ENCODE results near the gene TACC2.

Gene TACC2

DNA sequence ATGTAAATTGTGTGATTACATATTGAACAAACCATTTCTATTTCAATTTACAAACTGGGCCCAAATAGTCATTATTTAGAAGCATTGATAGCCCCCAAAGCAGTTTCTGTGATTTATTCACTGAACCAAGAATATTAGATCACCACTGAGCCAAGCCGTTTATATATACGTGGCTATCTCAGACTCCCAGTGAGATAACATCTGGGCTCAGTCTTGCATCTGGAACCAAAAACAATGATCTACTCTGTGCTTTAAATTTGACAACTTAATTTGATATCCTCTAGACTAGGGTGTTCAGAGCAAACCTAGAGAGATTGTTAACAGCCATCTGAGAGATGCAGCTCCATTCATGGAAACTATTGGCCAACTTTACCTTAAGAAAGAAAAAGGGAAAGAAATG lies 240.7 kb downstream of the TACC2 start:
- DNase-seq (ENCODE audit: low read depth), result no peak

DNA sequence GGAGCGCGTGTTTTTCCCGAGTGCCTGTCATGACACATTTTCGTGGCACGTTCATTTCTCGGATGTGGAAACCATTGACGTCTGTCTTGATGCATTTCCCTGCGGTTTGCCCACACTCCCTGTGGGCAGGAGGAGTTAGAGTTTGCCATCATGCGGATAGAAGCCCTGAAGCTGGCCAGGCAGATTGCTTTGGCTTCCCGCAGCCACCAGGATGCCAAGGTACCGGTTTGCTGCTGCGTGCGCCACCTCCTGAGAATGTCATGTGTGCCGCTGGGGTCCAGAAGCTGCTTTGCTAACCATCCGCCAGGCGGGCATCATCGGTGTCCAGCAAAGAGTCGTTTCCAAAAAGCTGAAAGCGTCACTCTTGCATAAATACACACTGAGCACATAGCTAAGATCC lies 241.3 kb downstream of the TACC2 start:
- DNase-seq (ENCODE audit: low read depth), result no peak

DNA sequence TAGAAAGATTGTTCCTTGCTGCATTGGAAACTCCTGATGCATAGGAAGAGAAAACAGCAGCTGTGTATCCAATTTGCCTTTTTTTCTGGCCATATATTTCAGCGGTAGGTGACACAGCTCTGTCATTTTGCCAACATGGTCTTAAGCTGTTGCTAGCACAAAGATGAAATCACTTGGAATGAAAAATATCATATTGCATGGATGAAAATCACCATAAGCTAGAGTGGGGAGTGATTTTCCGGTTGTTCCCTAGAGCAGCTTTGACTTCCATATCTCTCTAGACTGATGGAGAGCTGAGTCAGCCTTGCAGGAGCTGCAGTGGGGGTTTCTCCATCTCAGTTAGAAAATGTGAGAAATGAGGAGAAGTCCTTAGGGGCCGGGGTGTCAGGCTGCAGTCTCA lies 243.8 kb downstream of the TACC2 start:
- peak; percentile 69 for DNase-seq (ENCODE audit: low read depth)

DNA sequence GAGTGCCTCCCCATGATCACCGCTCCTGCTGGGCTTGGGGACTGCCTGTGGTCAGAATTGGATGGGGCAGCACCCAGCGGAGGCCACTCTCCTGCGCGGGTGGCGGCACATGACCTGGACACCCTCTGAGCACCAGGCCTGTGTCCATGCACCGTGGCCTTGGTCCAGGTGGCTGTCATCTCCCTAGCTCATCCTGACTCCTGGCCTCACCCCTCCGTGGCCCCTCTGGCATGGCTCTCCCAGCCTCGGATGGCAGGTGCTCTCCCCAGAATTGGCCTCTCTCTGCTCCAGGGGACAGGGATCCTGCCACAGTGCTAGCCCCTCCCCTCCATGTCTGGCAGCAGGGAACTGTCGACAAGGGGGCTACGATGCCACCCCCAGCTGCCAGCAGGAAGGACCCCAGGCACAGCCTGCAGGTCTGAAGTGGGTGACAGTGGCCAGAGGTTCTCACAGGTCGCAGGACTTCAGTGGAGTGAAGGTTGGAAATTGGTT lies 244.9 kb downstream of the TACC2 start:
- DNase-seq (ENCODE audit: low read depth), result no peak

DNA sequence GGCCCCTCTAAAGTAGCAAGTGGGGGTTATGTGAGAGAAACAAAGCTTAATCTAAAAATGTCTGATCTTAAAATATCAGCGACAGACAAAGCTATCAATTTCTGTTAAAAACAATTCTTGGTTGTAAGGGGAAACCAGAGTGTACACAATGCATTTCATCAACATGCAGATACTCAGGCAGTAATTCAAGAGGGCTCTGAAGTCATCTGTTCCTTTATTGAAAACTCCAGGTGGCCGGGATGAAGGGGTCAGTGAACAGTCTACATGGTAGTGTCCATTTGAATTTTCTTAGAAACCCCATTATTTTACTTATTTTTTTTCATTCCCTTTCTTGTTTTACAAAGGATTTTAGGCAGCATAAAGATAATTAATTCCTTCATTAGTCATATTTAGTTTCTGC lies 245.5 kb downstream of the TACC2 start:
- DNase-seq (ENCODE audit: low read depth), result no peak

- DNase-seq (ENCODE audit: low read depth), result no peak
These were observed 247.8 kb downstream of the TACC2 start for GRCh38 chr10:122236690-122237306.

DNA sequence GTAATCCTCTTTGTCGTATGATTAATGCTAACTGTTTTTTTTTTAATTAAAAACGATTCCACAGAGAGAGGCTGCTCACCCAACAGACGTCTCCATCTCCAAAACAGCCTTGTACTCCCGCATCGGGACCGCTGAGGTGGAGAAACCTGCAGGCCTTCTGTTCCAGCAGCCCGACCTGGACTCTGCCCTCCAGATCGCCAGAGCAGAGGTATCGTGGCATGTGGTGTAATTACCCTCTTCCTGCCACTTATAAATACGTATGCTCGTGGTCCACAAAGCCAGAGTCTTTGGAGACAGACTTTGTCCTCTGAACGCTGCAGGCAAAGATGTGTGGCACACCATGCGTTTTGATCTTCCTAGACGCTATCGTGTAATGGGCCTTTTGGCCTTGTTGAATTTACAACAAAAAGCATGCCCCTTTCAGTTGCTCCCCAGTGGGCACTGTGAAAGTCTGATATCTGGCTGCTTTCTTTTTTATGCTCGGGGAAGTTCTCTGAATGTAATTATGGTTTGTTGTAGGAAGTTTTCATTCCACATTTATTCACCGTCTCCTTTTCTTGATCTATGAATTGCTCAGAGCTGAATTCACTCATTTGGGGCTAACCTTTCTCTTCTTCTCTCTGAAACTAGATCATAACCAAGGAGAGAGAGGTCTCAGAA lies 248.5 kb downstream of the TACC2 start:
- DNase-seq (ENCODE audit: low read depth), result no peak

DNA sequence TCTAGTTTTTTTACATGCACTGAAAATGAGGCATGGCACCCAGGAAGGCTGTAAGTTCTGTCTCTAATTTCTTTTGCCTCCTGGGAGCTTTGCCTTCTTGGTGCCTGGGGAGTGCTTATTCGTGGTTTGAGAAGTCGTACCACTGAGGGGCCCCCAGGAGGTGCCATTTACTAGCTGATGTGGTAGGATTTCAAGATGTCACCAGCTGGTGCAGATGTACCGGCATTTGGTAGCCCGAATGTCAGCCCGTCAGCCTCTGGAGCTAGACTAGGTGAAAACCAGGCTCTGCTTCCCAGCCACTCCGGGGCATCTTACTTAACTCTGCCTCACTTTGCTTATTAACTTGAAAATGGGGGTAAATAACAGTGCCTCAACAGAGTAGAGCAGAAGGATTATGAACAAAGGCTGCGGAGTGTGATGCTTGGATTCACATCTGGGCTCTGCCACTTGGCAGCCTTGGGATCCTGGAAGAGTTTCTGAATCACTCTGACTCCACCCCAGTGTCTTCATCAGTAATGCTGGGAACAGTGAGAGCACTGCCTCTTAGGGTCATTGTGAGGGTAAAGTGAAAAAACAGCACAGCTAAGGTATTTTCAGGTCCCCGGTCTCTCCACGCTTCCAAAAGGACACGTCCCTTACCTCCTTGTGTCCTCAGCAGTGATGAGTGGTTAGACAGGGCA lies 250.8 kb downstream of the TACC2 start:
- DNase-seq (ENCODE audit: low read depth), result peak; percentile 77

- no peak for DNase-seq (ENCODE audit: low read depth)
These were observed 251.4 kb downstream of the TACC2 start for GRCh38 chr10:122240401-122240800.

DNA sequence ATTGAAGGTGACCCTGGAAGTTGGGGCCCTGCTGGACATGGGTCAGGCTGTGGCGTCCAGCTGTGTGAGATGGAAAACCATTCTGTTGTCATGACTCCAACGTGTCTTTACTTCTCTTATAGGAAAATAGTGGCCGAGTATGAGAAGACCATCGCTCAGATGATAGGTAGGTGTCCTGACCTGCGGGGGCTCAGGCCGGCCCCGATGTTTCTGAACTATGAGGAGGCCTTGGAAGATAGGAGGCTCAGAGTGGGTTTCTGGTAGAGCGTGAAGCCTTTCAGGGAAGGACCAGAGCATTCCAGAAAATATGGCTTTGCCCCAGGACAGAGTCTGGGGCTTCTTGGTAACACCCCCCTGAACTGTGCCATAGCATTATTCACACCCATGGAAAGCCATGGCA lies 252.9 kb downstream of the TACC2 start:
- DNase-seq (ENCODE audit: low read depth), result no peak

DNA sequence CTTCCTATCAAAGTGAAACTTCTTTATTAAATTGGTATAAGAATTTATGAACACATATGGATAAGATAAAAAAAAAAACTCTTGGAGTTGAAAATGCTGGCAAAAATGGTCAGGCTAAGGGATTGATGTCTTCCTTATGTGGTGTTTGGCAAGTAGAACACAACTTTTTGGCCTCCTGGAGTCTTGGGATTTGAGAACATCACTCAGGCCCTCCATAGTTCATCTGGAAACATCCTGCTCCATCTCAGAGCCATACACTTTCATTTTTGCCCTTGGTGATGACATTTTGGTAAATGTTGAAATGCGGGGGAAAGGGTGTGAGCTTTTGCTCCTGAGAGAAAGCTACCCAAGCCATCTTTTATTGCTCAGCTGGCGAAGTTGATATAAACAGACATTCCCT lies 254.6 kb downstream of the TACC2 start:
- peak; percentile 38 for DNase-seq (ENCODE audit: low read depth)

DNA sequence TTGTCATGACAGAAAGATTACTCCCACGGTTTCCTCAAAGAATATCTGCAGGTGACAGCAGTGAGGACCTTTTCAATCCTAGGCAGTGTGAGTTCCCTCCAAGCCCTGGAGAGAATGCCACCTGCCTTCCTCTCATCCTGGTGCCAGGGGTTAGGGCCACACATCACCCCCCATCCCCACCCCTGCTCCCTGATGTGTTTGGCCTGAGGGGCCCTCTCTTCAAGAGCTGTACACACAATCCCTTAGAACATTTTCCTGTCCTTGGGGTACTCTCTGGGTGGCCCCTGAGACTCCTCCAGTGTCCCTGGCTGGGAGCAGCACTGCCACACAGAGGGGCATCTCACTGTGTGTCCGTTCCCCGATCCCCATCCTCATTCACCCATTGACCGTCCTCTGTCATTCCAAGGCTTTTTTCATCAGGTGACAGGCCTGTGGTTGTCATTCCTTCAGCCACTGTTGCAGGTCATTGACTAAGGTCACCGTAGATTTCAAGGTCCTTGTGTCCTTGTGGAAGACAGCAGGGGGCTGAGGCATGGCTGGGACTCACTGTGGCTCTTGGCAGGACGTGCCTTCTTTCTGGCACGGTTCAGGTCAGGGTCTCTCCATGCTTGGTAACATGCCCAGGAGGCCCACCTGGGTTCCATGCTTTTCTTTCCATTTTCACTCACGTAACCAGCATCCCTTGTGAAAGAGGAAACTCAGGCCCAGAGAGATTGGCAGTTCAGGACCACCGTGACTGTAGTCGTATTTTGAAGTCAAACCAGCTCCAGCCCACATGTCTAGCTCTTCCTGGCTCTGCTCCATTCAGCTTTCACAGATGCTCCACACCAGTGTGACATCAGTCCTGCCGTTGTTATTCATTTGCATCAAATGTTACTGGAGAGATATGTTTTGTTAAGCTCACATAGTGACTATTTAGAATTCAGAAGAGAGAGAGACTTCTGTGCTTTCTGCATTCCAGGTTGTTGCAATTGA lies 255.3 kb downstream of the TACC2 start:
- no peak for DNase-seq (ENCODE audit: low read depth)

- DNase-seq (ENCODE audit: low read depth), result no peak
These were observed 256.2 kb downstream of the TACC2 start for GRCh38 chr10:122245136-122245535.

DNA sequence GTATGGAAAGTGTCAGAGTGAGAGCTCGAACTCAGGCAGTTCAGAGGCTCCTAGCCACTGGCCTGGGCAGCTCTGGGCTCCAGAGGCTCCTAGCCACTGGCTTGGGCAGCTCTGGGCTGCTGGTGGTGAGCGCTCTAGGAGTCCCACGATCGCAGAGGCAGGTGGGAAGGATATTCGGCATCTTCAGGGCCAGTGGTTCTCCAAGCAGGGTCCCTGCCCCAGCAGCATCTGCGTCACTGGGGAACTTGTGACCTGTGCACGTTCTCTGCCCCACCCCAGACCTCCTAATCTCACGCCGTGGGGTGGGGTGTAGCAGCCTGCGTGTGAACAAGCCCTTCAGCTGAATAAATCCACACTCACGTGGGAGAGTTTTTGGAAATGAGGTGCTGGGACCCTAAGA lies 256.9 kb downstream of the TACC2 start:
- DNase-seq (ENCODE audit: low read depth), result no peak

- no peak for DNase-seq (ENCODE audit: low read depth)
These were observed 258.0 kb downstream of the TACC2 start for GRCh38 chr10:122246830-122247520.

DNA sequence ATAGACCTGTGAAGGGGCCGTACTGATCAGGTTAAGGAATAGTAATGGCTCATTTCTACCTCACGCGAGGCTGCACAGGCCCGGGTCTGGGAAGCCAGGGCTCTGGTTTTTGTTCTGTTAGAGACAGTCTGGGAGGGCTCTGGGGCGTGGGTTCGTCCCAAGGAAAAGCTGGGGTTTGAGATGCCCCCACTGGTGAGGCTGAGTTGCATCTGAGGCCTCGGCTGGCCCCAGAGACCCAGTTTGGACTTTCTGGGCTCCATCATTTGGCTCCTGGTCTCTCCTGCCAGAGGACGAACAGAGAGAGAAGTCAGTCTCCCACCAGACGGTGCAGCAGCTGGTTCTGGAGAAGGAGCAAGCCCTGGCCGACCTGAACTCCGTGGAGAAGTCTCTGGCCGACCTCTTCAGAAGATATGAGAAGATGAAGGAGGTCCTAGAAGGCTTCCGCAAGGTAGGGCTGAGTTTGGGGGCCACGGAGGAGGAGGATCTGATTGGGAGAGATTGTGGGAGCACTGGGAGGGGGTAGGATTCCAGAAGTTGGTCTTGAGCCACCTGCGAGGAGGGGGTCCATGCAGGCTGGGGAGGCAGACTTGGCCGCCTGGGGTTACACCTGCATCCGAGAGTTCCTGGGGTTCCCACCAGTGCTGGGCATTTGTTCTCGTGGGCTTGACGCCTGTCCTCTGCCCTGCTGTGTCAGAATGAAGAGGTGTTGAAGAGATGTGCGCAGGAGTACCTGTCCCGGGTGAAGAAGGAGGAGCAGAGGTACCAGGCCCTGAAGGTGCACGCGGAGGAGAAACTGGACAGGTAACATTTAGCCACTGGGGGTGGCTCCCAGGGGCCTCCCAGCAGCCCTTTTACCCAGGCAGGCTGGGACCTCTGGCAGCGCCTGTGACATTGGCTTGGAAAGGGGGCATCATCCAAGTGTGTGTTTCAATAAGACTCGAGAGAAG lies 259.7 kb downstream of the TACC2 start:
- DNase-seq (ENCODE audit: low read depth), result no peak

GRCh38 chr10:122249303-122249850 lies 260.4 kb downstream of the TACC2 start:
- DNase-seq (ENCODE audit: low read depth), result no peak

GRCh38 chr10:122249991-122250750 lies 261.2 kb downstream of the TACC2 start:
- DNase-seq (ENCODE audit: low read depth), result no peak
